Stimulated activated CD4-positive, alpha-beta T cell treated with anti-CD3 and anti-CD28 coated beads, Interleukin-4, amount 100 ng/mL, for 24 hours (primary cell): ENCODE data around the gene HEATR5B.

Source experiments
- DNase-seq: peaks from one replicate; pipeline ENCODE4 v3.0.0-alpha.2; 2020

Gene HEATR5B

DNA sequence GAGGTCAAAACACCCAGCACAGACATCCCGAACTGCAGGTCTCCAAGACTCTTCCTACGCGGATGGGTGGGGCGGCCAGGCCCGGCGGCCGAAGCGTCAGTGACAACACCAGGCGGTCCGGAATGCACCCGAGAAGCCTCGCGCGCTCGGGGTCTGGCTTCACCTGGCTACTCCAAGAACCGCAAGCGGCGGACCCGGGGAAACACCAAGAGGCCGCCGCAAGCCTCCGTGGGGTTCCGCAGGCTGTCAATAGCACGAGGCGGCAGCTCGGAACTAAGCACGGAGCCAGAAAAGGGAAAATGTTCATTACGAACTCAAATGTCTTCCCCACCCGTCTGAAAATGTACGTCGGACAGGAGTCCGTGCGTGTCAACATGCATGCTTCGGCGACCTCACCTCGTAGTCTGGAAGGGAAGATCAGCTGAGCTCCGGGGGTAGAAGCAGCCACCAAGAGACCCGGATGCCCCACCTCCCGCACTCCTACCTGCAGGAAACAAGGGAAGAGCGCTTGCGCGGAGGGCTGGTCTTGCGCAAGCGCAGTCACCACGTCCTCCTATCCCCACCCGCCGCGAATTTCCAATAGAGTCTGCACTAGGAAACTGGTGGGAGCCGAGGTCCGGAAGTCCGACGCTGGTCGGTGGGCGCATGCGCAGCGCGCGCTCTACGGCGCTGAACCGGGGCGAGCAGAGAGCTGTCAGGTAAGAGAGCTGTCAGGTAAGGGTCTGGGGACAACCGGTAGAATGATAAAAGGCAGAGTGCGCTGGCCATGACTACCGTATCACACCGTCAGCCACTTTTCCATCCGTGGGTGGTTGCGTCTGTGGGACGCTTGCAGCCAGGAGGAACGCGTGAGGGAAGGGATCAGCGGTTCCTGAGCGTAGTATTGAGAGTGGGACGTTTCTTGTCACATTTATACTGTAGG lies at the start of gene HEATR5B, which contains the start of gene GPATCH11:
Gene HEATR5B, minus strand, starts transcription at position 500 of the 922 bp plus-strand sequence. CDS start 958 bp downstream, outside the sequence.
Gene GPATCH11, plus strand, starts transcription at position 646 of the 922 bp plus-strand sequence. CDS start 3,864 bp downstream, outside the sequence.
- peak; percentile 93 for DNase-seq

- DNase-seq = no peak
Measured at GRCh38 chr2:37132914-37133313, 48.7 kb upstream of the HEATR5B start.

DNA sequence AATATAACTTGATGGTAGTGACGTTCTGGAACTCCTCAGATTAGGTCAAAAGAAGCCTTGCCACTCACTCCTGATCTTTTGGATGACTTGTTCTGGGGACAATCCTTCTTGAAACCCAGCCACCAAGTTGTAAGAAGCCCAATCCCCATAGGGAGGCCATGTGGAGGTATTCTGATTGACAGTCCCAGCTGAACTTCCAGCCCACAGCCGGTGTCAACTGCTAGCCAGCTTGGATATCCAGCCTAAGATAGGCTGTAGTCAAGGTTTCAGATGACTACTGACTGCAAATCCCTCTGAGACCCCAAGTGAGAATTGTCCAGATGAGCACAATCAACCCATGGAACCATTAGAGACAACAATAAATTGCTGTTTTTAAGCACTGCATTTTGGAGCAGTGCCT lies 41.2 kb upstream of the HEATR5B start:
- no peak for DNase-seq

- DNase-seq = no peak
Measured at GRCh38 chr2:37119157-37119556, 35.0 kb upstream of the HEATR5B start.

DNA sequence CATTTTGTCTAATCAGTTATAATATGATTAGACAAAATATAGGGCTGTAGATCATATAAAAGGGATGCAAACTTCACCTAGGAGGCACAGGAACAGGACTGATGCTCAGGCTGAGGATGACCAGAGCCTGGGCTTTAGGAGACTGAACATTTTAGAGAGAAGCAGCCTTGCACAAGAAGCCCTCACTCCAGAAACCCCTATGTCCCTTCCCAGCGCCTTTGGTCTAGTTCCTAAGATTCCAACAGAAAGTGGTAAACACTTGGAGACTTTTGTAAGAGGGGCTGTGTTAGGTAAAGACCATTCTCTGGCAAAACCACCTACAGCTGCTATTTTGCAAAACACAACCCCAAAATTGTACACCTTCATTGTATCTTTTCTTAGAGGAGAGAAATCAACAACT lies 33.4 kb upstream of the HEATR5B start:
- DNase-seq = no peak

DNA sequence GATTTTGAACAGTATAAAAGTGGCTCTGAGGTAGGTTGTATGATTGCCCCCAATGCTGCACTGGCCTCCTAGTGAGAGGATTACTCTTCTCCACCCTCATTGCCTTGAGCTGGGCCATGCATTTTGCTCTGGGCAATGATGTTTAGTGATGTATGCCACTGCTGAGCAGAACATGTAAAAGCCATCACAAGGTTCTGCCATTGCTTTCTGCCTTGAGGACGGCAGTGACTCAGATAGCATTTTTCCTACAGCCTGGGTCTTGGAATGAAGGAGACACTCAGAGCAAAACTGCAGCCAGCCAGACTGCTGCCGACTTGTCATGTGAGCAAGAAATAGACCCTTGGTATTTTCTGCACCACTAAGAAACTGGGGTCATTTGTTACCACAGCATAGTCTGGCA lies 27.8 kb upstream of the HEATR5B start:
- DNase-seq = no peak

DNA sequence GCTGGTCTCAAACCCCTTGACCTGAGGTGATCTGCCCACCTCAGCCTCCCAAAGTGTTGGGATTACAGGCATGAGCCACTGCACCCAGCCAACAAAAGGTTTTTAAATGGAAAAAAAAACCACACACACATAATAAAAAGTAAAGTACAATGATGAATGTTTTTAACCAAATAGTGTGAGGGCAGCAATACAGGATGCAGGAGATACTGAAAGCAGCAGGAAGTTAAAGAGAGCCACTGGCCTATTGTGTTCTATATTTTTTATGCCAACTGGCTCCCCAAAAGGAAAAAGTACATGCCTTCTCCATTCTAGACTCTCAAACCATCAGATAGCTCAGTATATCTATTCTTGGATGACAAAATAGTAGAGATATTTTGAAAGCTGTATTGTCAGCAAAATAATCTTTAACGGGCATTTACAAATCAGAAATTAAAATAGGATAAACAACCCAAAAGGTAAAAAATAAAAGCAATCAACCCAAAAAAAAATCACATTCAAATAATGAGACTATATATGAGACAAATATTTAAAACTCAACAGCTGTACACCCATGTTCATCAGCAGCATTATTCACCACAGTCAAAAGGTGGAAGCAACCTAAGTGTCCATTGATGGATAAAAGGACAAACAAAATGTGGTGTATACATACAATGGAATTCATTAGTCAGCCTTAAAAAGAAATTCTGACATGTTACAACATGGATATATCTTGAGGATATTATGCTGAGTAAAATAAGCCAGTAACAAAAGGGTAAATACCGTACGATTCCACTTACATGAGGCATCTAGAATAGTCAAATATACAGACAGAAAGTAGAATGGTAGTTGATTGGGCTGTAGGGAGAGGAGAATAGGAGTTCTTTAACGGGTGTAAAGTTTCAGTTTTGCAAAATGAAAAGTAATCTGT lies 26.4 kb upstream of the HEATR5B start:
- no peak for DNase-seq

DNA sequence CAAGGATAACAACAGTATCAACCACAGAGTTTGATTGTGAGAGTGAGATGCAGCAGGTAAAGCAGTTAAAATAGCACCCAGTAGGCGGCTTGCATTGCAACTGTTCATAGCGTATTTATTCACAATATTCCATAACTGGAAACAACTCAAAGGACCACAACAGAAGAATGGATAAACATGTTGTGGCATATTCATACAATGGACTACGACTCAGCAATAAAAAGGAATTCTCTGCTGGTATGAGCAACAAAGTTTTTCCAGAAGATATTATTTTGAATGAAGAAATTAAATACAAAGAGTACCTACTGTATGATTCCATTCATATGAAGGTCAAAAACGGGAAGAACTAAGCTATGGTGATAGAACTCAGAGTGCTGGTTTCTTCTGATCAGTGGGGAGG lies 25.4 kb upstream of the HEATR5B start:
- no peak for DNase-seq

DNA sequence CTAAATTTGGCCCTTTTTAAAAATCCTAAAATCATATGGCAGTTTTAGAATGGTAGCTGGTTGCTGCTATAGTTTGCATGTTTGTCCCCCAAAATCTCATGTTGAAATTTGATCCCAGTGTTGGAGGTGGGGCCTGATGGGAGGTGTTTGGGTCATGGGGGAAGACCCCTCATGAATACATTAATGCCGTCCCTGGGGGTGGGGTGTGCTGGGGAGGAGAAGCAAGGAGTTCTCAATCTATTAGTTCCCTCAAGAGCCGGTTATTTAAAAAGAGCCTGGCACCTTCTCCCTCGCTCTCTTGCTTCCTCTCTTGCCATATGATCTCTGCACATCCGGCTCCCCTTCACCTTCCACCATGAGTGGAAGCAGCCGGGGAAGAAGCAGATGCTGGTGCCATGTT lies 21.0 kb upstream of the HEATR5B start:
- DNase-seq = no peak

- DNase-seq = no peak
Measured at GRCh38 chr2:37104178-37104577, 20.0 kb upstream of the HEATR5B start.

DNA sequence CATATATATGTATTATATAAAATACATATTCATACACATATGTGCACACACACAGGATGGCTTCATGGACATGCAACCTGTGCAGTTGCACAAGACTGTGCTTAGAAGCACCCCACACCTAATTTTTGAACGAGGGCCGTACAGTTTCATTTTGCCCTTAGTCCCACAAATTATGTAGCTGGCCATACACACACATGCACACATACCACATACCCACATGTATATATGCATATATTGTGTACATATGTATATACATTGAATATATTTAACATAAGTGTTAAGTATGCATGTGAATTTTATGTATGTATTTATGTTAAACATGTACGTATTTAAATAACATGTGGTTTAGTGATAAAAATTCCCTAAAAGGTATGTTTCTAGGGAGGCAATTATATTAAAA lies 18.4 kb upstream of the HEATR5B start:
- DNase-seq = no peak

GRCh38 chr2:37100054-37100453 lies 15.9 kb upstream of the HEATR5B start:
- DNase-seq = no peak

DNA sequence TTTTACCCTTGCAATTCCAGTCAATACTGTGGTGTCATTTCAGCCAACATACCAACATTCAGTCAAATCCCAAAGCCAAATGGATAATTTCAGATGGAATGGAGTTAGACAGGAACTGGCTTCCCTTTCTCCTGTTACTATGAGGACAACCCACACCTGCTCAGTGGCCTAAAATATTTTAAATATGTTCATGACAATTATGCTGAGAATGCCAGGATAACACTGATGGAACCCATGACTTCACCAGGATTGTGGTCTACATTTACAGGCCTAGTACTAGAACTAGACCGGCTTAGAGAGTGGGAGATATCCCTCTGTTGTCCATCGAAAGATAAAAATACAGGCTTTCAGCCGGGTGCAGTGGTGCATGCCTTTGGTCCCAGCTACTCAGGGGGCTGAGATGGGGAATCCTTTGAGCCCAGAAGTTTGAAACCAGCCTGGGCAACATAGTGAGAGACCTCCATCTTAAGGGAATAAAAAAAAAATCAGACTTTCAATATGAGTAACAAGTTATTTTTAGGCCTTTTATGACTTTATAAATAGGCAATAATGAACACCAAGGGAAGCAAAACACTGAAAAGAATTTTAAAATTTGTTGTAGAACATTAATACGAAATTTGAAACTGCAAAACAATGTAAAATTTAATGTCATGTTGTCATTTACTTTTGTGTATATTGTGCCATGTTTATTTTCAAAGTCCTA lies 14.4 kb upstream of the HEATR5B start:
- DNase-seq = no peak

DNA sequence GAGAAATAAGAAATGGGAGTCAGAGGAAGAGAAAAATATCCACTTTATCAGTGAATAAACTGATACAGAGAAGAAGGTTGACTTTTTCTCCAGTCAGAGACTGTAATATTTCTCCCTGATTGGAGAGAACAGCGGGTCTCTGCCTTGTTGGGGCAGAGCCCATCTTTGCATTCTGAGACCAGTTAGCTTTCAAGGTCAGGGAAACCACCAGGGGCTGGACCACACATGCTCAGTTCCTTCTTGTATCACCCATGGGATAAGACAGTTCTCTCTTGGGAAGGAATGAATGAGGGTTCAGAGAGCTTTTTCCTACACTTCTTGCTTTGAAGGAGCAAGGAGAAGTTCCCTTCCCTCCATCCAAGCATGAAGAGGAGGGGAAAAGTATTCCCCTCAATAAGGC lies 12.4 kb upstream of the HEATR5B start:
- no peak for DNase-seq

DNA sequence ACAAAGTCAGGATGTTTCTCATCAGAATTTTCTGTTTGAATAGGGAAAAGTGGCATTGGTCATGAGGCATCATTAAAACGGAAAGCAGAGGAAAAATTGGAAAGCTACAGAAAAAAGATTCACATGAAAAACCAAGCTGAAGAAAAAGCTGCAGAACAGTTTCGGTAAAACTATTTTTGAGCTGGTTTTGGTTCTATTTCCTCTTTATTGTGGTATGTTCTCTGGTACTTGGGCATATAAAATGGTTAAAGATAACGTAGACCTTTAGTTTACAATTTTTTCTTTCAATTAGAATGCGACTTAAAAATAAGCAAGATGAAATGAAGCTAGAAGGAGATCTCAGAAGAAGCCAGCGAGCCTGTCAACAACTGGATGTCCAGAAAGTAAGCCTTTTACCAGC lies 7.7 kb upstream of the HEATR5B start:
- DNase-seq = no peak

- DNase-seq = no peak
Measured at GRCh38 chr2:37090019-37090477, 5.9 kb upstream of the HEATR5B start.

GRCh38 chr2:37085731-37086147 lies 1.6 kb upstream of the HEATR5B start:
- DNase-seq = no peak

DNA sequence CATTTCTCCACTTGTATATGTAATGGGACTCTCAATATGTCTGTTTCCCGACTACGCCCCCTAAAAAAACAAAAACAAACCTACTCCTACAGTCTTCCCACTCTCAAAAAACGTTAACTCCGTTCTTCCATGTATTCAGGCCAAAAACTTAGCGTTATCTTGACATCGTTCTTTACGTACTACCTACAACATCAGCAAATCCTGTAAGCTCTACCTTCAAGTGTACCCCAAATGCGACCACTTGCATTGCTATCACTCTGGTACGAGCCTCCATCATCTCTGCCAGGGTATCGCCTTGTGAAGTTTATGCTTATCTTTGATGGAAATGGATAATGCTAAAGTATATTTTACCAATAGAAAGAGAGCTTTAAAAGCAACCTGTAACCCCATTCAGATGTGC lies 625 bp upstream of the HEATR5B start:
- DNase-seq = no peak

- DNase-seq = no peak
Measured at GRCh38 chr2:37080689-37081088, 3.5 kb downstream of the HEATR5B start.

DNA sequence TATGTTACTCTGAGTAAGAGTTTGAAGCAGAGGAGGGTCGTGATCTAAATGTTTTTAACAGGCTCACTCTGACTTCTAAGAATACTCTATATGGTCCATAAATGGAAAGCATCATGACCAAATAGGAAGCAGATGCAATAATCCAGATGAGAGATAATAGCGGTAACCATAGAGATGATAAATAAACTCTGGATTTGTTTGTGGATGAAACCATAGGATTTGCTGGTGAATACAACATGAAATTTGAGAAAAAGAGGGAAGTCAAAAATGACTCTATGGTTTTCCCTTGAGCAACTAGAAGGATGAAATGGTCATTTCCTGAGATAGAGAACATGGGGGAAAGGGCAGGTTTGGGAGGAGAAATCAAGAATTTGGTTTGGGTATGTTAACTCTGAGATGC lies 3.9 kb downstream of the HEATR5B start:
- no peak for DNase-seq

DNA sequence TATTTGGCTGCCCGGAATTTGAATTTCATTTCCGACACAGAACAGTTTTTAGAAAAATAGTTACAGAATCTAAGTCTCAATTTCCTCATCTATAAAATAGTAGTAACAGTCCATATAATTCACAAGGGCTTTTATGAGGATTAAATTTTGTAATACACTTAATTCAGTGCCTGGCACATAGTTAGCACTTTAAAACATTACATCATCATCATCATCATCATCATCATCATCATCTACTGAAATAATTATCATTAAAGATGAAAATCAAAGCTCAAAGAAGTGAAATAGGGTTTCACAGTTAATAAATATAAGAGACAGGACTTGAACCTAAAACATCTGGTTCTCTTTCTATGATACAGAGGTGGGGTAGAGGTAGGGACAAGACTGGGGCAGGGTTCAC lies 13.2 kb downstream of the HEATR5B start:
- DNase-seq = no peak

DNA sequence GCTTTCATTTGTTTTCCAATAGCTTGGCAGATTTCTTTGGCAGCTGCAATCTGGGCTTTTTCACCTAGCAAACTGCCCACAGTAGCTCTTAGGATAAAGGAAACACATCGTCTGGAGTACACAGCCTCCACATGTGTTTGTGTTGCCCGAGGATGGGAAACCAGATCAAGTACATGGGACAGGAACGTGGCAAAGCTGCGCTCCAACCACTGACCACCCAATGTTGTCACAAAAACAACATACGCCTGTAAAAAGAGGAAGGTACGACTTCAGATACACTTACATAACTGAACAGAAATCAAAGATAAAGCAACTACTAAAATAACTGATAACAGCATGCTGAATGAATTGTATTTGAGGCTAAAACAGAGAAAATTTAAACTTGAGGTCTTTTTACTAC lies 15.5 kb downstream of the HEATR5B start:
- DNase-seq = no peak

- DNase-seq = no peak
Measured at GRCh38 chr2:37061776-37062175, 22.4 kb downstream of the HEATR5B start.
